HG03558 (cell line): ENCODE data around the gene PABPN1L.

ENCODE experiments used
- ATAC-seq: cut with Tn5 transposase; IDR thresholded peaks from one replicate; pipeline ENCODE4 v1.9.1; 2021; ENCODE audit warnings: moderate number of reproducible peaks; ENCODE audit not compliant: unreplicated experiment; ENCODE audit errors: extremely low read depth

PABPN1L gene

DNA sequence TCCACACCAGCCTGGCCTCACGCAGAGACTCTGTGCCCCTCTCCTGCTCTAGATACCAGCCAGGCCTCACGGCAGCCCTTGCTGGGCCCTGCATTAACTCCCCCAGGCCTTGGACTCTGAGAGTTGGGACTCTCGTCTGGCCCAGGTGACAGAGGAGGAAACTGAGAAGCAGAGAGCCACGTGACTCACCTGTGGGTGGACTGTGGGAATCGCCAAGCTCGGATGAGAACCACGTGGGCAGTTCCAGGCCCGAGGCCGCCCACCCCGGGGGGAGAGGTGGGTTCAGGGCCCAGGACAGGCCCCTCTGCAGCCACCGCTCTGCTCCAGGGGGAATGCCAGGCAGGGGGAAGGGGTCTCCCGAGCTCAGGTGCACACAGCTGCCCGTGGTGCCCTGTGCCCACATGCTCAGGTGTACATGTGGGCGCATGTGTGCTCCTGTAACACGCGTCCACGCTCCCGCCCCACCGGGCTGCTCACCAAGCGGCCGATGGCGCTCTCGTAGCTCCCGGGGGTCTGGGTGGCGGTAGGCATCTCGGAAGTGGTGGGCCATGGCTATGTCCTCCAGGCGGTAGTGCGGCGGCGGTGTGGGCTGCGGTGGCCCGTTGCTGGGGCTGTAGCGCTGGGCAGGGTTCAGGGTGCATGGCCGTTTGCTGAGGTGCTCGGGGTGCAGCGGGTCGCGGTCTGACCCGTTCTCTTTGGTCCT lies 18.3 kb upstream of the PABPN1L start:
- no peak for ATAC-seq

DNA sequence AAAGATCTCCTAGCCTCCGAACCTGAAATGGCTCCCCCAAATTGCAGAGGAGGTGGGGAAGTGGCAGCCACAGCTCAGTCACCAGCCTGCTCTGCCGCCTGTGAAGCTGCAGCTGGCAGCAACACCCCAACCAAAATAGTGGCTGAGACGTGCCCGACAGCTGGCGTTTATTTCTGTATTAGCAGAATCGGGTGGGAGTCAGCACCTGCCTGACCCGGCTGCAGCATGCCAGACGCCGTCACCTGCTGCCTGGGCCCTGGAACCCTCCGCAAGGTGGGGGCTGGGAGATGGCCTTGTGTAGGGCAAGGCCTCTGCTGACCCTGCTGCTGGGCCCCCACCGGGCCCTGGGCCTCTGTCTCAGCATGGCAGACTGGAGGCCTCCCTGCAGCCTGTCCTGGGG lies 17.5 kb upstream of the PABPN1L start:
- no peak for ATAC-seq

DNA sequence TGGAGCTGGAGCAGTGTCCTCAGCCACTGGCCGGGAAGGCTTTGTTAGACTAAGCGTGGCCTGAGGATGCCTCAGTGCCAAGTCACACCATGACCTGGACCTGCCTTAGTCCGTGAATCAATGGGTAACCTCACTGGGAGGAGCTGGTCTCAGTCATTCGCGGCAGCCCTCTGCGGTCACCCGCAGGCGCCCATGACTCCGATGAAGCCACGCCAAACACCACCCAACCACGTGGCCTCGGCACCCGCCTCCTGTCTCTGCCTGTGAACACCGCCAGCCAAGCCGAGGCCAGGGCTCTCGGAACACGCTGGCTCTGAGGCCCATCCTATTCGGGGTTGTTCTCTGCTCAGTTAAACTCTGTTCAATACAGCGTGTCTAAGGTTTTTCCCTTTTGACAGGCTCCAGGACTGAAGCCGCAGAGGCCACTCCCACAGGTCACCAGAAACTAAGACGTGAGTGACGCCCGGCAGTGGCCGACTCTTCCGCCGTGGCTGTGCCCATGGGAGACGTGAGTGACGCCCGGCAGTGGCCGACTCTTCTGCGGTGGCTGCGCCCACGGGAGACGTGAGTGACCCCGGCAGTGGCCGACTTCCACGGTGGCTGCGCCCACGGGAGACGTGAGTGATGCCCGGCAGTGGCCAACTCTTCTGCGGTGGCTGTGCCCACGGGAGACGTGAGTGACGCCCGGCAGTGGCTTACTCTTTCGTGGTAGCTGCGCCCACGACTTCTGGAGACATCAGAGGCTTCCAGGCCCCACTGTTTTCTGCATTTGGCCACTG lies 16.8 kb upstream of the PABPN1L start:
- no peak for ATAC-seq

DNA sequence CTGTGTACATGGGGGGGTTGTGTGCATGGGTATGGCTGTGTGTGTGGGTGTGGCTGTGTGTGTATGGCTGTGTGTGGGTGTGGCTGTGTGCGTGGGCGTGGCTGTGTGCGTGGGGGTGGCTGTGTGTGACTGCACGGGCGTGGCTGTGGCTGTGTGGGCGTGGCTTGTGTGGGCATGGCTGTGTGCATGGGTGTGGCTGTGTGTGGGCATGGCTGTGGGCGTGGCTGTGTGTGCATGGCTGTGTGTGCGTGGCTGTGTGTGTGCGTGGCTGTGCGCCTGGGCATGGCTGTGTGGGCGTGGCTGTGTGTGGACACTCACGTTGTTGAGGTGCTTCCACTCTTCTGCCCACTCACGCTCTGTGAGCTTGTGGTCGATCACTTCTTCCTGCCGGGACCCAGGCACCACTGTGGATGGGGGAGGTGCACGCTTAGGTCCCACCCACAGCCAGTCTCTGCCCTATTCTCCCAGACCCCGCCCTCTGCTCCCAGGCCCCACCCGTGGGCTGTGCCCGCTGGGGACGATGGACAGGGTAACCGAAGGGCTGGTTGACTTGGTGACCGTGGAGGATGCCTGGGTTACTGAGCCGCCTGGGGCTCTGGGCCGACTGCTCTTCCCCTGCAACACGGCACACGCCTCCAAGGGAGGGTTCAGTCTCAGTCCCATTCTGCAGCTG lies 16.0 kb upstream of the PABPN1L start:
- no peak for ATAC-seq

GRCh38 chr16:88881675-88882357 lies 15.4 kb upstream of the PABPN1L start:
- ATAC-seq = no peak

GRCh38 chr16:88881007-88881615 lies 14.7 kb upstream of the PABPN1L start:
- no peak for ATAC-seq

GRCh38 chr16:88880226-88881006 lies 14.0 kb upstream of the PABPN1L start:
- ATAC-seq = no peak

DNA sequence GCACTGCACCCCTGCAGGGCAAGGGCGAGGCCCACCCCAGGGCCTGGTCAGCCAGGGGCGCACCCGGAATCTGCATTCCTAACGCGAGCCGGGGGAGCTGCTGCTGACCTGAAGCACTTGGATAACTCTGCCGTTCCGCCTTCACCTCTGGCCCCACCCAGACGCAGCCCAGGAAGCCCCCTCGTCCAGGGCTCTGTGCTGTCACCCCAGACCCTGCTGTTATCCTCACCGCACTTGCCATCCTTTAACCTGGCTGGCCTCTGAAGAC lies 13.3 kb upstream of the PABPN1L start:
- no peak for ATAC-seq

GRCh38 chr16:88878967-88879787 lies 12.7 kb upstream of the PABPN1L start:
- ATAC-seq = no peak

- no peak for ATAC-seq
Observed at GRCh38 chr16:88878356-88878755, 11.9 kb upstream of the PABPN1L start.

GRCh38 chr16:88877564-88878289 lies 11.3 kb upstream of the PABPN1L start:
- no peak for ATAC-seq

GRCh38 chr16:88876942-88877526 lies 10.6 kb upstream of the PABPN1L start:
- ATAC-seq = no peak

- no peak for ATAC-seq
Observed at GRCh38 chr16:88875703-88876234, 9.3 kb upstream of the PABPN1L start.

GRCh38 chr16:88874938-88875599 lies 8.6 kb upstream of the PABPN1L start:
- ATAC-seq = no peak

GRCh38 chr16:88872650-88873331 lies 6.3 kb upstream of the PABPN1L start:
- no peak for ATAC-seq

DNA sequence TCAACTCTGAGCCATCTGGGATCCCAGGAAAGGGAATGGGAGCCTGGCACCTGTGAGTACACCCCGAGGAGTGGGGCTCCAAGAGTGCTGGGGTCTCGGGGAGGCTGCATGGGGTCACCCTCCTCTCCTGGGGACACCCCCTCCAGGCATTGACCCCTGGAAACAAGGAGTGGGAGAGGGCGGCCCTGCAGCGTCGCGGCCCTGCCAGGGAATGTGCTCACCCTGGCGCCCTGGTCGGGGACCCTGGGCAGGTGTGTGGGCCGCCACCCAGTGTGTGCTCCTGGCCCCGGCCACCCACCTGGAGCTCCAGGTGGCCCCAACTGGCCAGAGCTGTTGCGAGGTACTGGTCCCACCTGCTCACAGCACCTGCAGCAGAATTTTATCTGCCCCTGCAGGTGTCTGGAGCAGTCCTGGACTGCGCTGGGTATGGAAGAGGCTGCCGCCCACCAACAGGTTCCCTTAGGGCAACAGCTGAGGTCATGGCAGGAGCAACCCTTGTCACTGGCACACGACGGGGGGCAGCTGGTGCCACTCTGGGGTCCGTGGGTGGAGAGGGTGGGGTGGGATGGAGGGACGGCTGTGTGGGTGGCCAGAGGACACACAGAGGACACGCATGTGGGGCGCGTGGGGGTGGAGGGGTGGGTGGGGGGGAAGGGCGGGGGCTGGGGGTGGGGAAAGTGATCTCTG lies 5.4 kb upstream of the PABPN1L start:
- no peak for ATAC-seq
